OCI-LY7 (cell line): Measurements from ENCODE around the gene DCLK1. TPM values are rescaled to one million over a fixed set of nuclear protein-coding genes. Genes with fewer than 3 reads are reported as not detected.

Source experiments
- BruUV-seq: library from RNA; stranded (reverse); fragments of 400-500 nt; replicated peaks from 2 replicates; lab custom pipeline; 2021; lab: Mats Ljungman, UMichigan
- CTCF ChIA-PET: fragments of 300-600 bp; sonication (Branson Sonifier 250); formaldehyde crosslinking; loops from one replicate; lab custom pipeline; 2022; ENCODE audit warnings: antibody characterized with exemption; ENCODE audit not compliant: unreplicated experiment; lab: Charles Lee
- POLR2A ChIA-PET: fragments of 300-600 bp; sonication (Branson Sonifier 250); formaldehyde crosslinking; loops from one replicate; lab custom pipeline; 2022; ENCODE audit warnings: antibody characterized with exemption; lab: Charles Lee
- DNase-seq: peaks from one replicate; pipeline ENCODE4 v3.0.0-alpha.2; 2015; ENCODE audit warnings: low spot score
- H2AFZ ChIP-seq: fragments of 200-600 bp; sonication (generic), shearing (Covaris generic); 2 replicates; pipeline ENCODE4 v1.6.1; 2014; ENCODE audit warnings: mild to moderate bottlenecking, antibody characterized with exemption, low read length, moderate library complexity
- H3K27ac ChIP-seq: fragments of 200-600 bp; sonication (generic); 2 replicates; pipeline ENCODE4 v1.5.1; 2014; ENCODE audit warnings: mixed run types, low read depth, mild to moderate bottlenecking, moderate library complexity, low read length, inconsistent platforms; ENCODE audit not compliant: poor library complexity, severe bottlenecking
- H3K36me3 ChIP-seq: fragments of 200-600 bp; sonication (generic); 2 replicates; pipeline ENCODE4 v1.6.1; 2014; ENCODE audit warnings: mild to moderate bottlenecking, antibody characterized with exemption, low read length, moderate library complexity, mixed read lengths; ENCODE audit not compliant: insufficient read depth
- H3K4me1 ChIP-seq: fragments of 200-600 bp; sonication (generic); 2 replicates; pipeline ENCODE4 v1.5.1; 2014; ENCODE audit warnings: mild to moderate bottlenecking, low read length; ENCODE audit not compliant: insufficient read depth, poor library complexity, severe bottlenecking
- H3K4me2 ChIP-seq: fragments of 200-600 bp; sonication (generic); 2 replicates; pipeline ENCODE4 v1.6.1; 2014; ENCODE audit warnings: mild to moderate bottlenecking, low read length
- H3K4me3 ChIP-seq: fragments of 200-600 bp; sonication (generic); 2 replicates; pipeline ENCODE4 v1.5.1; 2014; ENCODE audit warnings: mild to moderate bottlenecking, low read depth, low read length; ENCODE audit not compliant: poor library complexity, severe bottlenecking
- H3K79me2 ChIP-seq: fragments of 200-600 bp; sonication (generic); 2 replicates; pipeline ENCODE4 v1.6.1; 2016; ENCODE audit warnings: low read depth, mild to moderate bottlenecking, low read length, moderate library complexity, mixed read lengths; ENCODE audit not compliant: insufficient read depth
- H3K9me2 ChIP-seq: fragments of 200-600 bp; sonication (generic); 2 replicates; pipeline ENCODE4 v1.6.1; 2016; ENCODE audit warnings: mild to moderate bottlenecking, low read length, mixed read lengths; ENCODE audit not compliant: insufficient read depth
- H3K9me3 ChIP-seq: fragments of 200-600 bp; sonication (generic); 2 replicates; pipeline ENCODE4 v1.6.1; 2014; ENCODE audit warnings: mild to moderate bottlenecking, mixed run types, low read length, mixed read lengths
- H4K20me1 ChIP-seq: fragments of 200-600 bp; sonication (generic); 2 replicates; pipeline ENCODE4 v1.6.1; 2014; ENCODE audit warnings: mild to moderate bottlenecking, antibody characterized with exemption, low read length, moderate library complexity, mixed read lengths; ENCODE audit not compliant: insufficient read depth
- CTCF ChIP-seq: fragments of 200-600 bp; sonication (generic); conservative IDR thresholded peaks from 2 replicates; pipeline ENCODE4 v1.5.1; 2014; ENCODE audit warnings: mild to moderate bottlenecking, antibody characterized with exemption, low read length, moderate library complexity, mixed read lengths
- EZH2phosphoT487 ChIP-seq: fragments of 200-600 bp; sonication (generic); IDR thresholded peaks from 2 replicates; pipeline ENCODE4 v1.6.1; 2018; ENCODE audit warnings: low read depth, borderline replicate concordance, mild to moderate bottlenecking, mixed run types, antibody characterized with exemption, low read length, moderate library complexity, mixed read lengths
- intact Hi-C: fragments of 100-400 bp; cut with micrococcal nuclease; formaldehyde crosslinking; loops from one replicate; pipeline ENCODE4 v1.10.0; 2022; ENCODE audit not compliant: unreplicated experiment
- total RNA-seq, 2 experiments: library from RNA; depleted of rRNA in 1 of 2; stranded (reverse); fragments of >200 nt in 1 of 2; shearing (Covaris generic) in 1 of 2; gene quantifications; 2 replicates each; pipeline ENCODE4 v1.2.3, GENCODE V29; 2014 to 2022

DCLK1 gene
- total RNA-seq, 2 experiments from 2014 or later, result not detected

GRCh38 chr13:35792021-35792420 lies 339.2 kb downstream of the DCLK1 start:
- Histone ChIP-seq H3K4me2 (no peak overlapping the region), H3K9me2 (no peaks in the 10 kb centered on the region), H4K20me1 (no peaks in the 10 kb centered on the region), H3K9me3 (no peaks in the 10 kb centered on the region), H3K4me3 (no peak overlapping the region), H3K4me1 (no peaks in the 10 kb centered on the region), H3K27ac (no peak overlapping the region), H3K79me2 (no peaks in the 10 kb centered on the region), H3K36me3 (no peaks in the 10 kb centered on the region), H2AFZ (no peak overlapping the region)
- no peak for DNase-seq
- intact Hi-C loops, result no loop called here
- ChIA-PET CTCF (no interaction called here), POLR2A (interaction anchor here (0.7 kb wide), 1 partner anchor 167 kb away, joined by 3 read pairs; no protein-coding TSS in a partner anchor)
- TF ChIP-seq EZH2phosphoT487, result no peak
- TF ChIP-seq CTCF, result no peak
- BruUV-seq, result no TSS peak

- no peak for TF ChIP-seq CTCF
- no peak for TF ChIP-seq EZH2phosphoT487
- no TSS peak for BruUV-seq
- no peak overlapping the region for H3K27ac ChIP-seq
- no peak overlapping the region for H3K4me3 ChIP-seq
- H3K9me3 ChIP-seq, result no peaks in the 10 kb centered on the region
- intact Hi-C loops, result no loop called here
- H2AFZ ChIP-seq, result no peak overlapping the region
- CTCF ChIA-PET, result no interaction called here
- no peaks in the 10 kb centered on the region for H3K79me2 ChIP-seq
- H3K4me1 ChIP-seq, result no peaks in the 10 kb centered on the region
- POLR2A ChIA-PET, result no interaction called here
- no peak overlapping the region for H3K4me2 ChIP-seq
- no peaks in the 10 kb centered on the region for H4K20me1 ChIP-seq
- no peak for DNase-seq
- no peaks in the 10 kb centered on the region for H3K36me3 ChIP-seq
- no peaks in the 10 kb centered on the region for H3K9me2 ChIP-seq
Measured at GRCh38 chr13:35791184-35791851, 339.9 kb downstream of the DCLK1 start.

- no peak overlapping the region for H3K4me2 ChIP-seq
- no peaks in the 10 kb centered on the region for H3K36me3 ChIP-seq
- no peaks in the 10 kb centered on the region for H3K4me1 ChIP-seq
- H3K9me3 ChIP-seq, result no peaks in the 10 kb centered on the region
- intact Hi-C loops, result no loop called here
- no peaks in the 10 kb centered on the region for H4K20me1 ChIP-seq
- no peak overlapping the region for H3K4me3 ChIP-seq
- POLR2A ChIA-PET, result no interaction called here
- CTCF ChIA-PET, result no interaction called here
- BruUV-seq, result no TSS peak
- H3K79me2 ChIP-seq, result no peaks in the 10 kb centered on the region
- no peak overlapping the region for H2AFZ ChIP-seq
- H3K9me2 ChIP-seq, result no peaks in the 10 kb centered on the region
- H3K27ac ChIP-seq, result no peak overlapping the region
- peak; percentile 17 for DNase-seq
- TF ChIP-seq EZH2phosphoT487 (no peak), CTCF (peak; percentile 75)
Measured at GRCh38 chr13:35789335-35790165, 341.6 kb downstream of the DCLK1 start.
